ENCODE results near the gene ZCCHC17.

ZCCHC17 gene

GRCh38 chr1:31335007-31335406 is 38.2 kb downstream of the ZCCHC17 start:
- Mint-ChIP-seq H3K4me1 (ENCODE audit: low read depth) (no peaks in the 10 kb centered on the region), H3K27me3 (no peaks in the 10 kb centered on the region), H3K4me3 (no peak overlapping the region), H3K36me3 (ENCODE audit: low read depth) (peaks cover 31% of the 10 kb centered on the region), H3K9me3 (no peaks in the 10 kb centered on the region), H3K27ac (no peak overlapping the region)
- no peak for DNase-seq

GRCh38 chr1:31336687-31337467 is 40.0 kb downstream of the ZCCHC17 start:
- Mint-ChIP-seq H3K27ac (no peak overlapping the region), H3K36me3 (ENCODE audit: low read depth) (peaks cover 39% of the 10 kb centered on the region), H3K9me3 (no peaks in the 10 kb centered on the region), H3K27me3 (no peaks in the 10 kb centered on the region), H3K4me1 (ENCODE audit: low read depth) (no peaks in the 10 kb centered on the region), H3K4me3 (no peak overlapping the region)
- DNase-seq: no peak

GRCh38 chr1:31344503-31344902 is 47.7 kb downstream of the ZCCHC17 start:
- DNase-seq: no peak
- peak overlapping the region; percentile 23 for H3K27ac Mint-ChIP-seq
- H3K4me1 Mint-ChIP-seq (ENCODE audit: low read depth): peaks cover 5% of the 10 kb centered on the region
- H3K4me3 Mint-ChIP-seq: no peak overlapping the region
- no peaks in the 10 kb centered on the region for H3K27me3 Mint-ChIP-seq
- peaks cover 71% of the 10 kb centered on the region for H3K36me3 Mint-ChIP-seq (ENCODE audit: low read depth)
- H3K9me3 Mint-ChIP-seq: no peaks in the 10 kb centered on the region

- DNase-seq: no peak
- Mint-ChIP-seq H3K4me1 (ENCODE audit: low read depth) (peaks cover 5% of the 10 kb centered on the region), H3K9me3 (no peaks in the 10 kb centered on the region), H3K36me3 (ENCODE audit: low read depth) (peaks cover 73% of the 10 kb centered on the region), H3K4me3 (no peak overlapping the region), H3K27ac (no peak overlapping the region), H3K27me3 (no peaks in the 10 kb centered on the region)
Observed at GRCh38 chr1:31345635-31346034, 48.8 kb downstream of the ZCCHC17 start.

- Mint-ChIP-seq H3K4me1 (ENCODE audit: low read depth) (peaks cover 5% of the 10 kb centered on the region), H3K36me3 (ENCODE audit: low read depth) (peaks cover 77% of the 10 kb centered on the region), H3K27me3 (no peaks in the 10 kb centered on the region), H3K4me3 (no peak overlapping the region), H3K27ac (no peak overlapping the region), H3K9me3 (no peaks in the 10 kb centered on the region)
- no peak for DNase-seq
Observed at GRCh38 chr1:31346785-31347184, 50.0 kb downstream of the ZCCHC17 start.

- Mint-ChIP-seq H3K27ac (no peak overlapping the region), H3K4me3 (no peak overlapping the region), H3K27me3 (no peaks in the 10 kb centered on the region), H3K4me1 (ENCODE audit: low read depth) (peaks cover 5% of the 10 kb centered on the region), H3K36me3 (ENCODE audit: low read depth) (peaks cover 84% of the 10 kb centered on the region), H3K9me3 (no peaks in the 10 kb centered on the region)
- no peak for DNase-seq
Observed at GRCh38 chr1:31348449-31348848, 51.6 kb downstream of the ZCCHC17 start.

GRCh38 chr1:31354283-31354682 is 57.5 kb downstream of the ZCCHC17 start:
- DNase-seq: no peak
- H3K36me3 Mint-ChIP-seq (ENCODE audit: low read depth): peaks cover 80% of the 10 kb centered on the region
- no peak overlapping the region for H3K27ac Mint-ChIP-seq
- no peak overlapping the region for H3K4me3 Mint-ChIP-seq
- no peaks in the 10 kb centered on the region for H3K9me3 Mint-ChIP-seq
- H3K27me3 Mint-ChIP-seq: no peaks in the 10 kb centered on the region
- no peaks in the 10 kb centered on the region for H3K4me1 Mint-ChIP-seq (ENCODE audit: low read depth)

GRCh38 chr1:31356427-31356826 is 59.6 kb downstream of the ZCCHC17 start:
- no peak overlapping the region for H3K4me3 Mint-ChIP-seq
- no peaks in the 10 kb centered on the region for H3K9me3 Mint-ChIP-seq
- DNase-seq: no peak
- no peaks in the 10 kb centered on the region for H3K4me1 Mint-ChIP-seq (ENCODE audit: low read depth)
- no peak overlapping the region for H3K27ac Mint-ChIP-seq
- H3K36me3 Mint-ChIP-seq (ENCODE audit: low read depth): peaks cover 75% of the 10 kb centered on the region
- H3K27me3 Mint-ChIP-seq: no peaks in the 10 kb centered on the region

GRCh38 chr1:31361607-31362006 is 64.8 kb downstream of the ZCCHC17 start:
- Mint-ChIP-seq H3K9me3 (no peaks in the 10 kb centered on the region), H3K27ac (no peak overlapping the region), H3K36me3 (ENCODE audit: low read depth) (peaks cover 62% of the 10 kb centered on the region), H3K27me3 (no peaks in the 10 kb centered on the region), H3K4me3 (no peak overlapping the region), H3K4me1 (ENCODE audit: low read depth) (no peaks in the 10 kb centered on the region)
- no peak for DNase-seq

GRCh38 chr1:31362032-31362431 is 65.2 kb downstream of the ZCCHC17 start:
- H3K27ac Mint-ChIP-seq: no peak overlapping the region
- no peaks in the 10 kb centered on the region for H3K9me3 Mint-ChIP-seq
- H3K36me3 Mint-ChIP-seq (ENCODE audit: low read depth): peaks cover 60% of the 10 kb centered on the region
- DNase-seq: no peak
- H3K4me3 Mint-ChIP-seq: no peak overlapping the region
- H3K4me1 Mint-ChIP-seq (ENCODE audit: low read depth): no peaks in the 10 kb centered on the region
- no peaks in the 10 kb centered on the region for H3K27me3 Mint-ChIP-seq

GRCh38 chr1:31364561-31365250 is 67.9 kb downstream of the ZCCHC17 start:
- Mint-ChIP-seq H3K27me3 (no peaks in the 10 kb centered on the region), H3K9me3 (no peaks in the 10 kb centered on the region), H3K27ac (no peak overlapping the region), H3K36me3 (ENCODE audit: low read depth) (peaks cover 48% of the 10 kb centered on the region), H3K4me3 (no peak overlapping the region), H3K4me1 (ENCODE audit: low read depth) (no peaks in the 10 kb centered on the region)
- no peak for DNase-seq

GRCh38 chr1:31366796-31367195 is 70.0 kb downstream of the ZCCHC17 start:
- Mint-ChIP-seq H3K4me1 (ENCODE audit: low read depth) (no peaks in the 10 kb centered on the region), H3K27ac (no peak overlapping the region), H3K27me3 (no peaks in the 10 kb centered on the region), H3K4me3 (no peak overlapping the region), H3K36me3 (ENCODE audit: low read depth) (peaks cover 35% of the 10 kb centered on the region), H3K9me3 (no peaks in the 10 kb centered on the region)
- DNase-seq: no peak

- no peaks in the 10 kb centered on the region for H3K9me3 Mint-ChIP-seq
- peaks cover 29% of the 10 kb centered on the region for H3K36me3 Mint-ChIP-seq (ENCODE audit: low read depth)
- peaks cover 10% of the 10 kb centered on the region for H3K27me3 Mint-ChIP-seq
- no peak overlapping the region for H3K4me3 Mint-ChIP-seq
- no peak overlapping the region for H3K27ac Mint-ChIP-seq
- DNase-seq: no peak
- H3K4me1 Mint-ChIP-seq (ENCODE audit: low read depth): peaks cover 11% of the 10 kb centered on the region
Observed at GRCh38 chr1:31368611-31369107, 71.8 kb downstream of the ZCCHC17 start.

- no peaks in the 10 kb centered on the region for H3K9me3 Mint-ChIP-seq
- H3K4me3 Mint-ChIP-seq: no peak overlapping the region
- H3K36me3 Mint-ChIP-seq (ENCODE audit: low read depth): peaks cover 15% of the 10 kb centered on the region
- peaks cover 14% of the 10 kb centered on the region for H3K4me1 Mint-ChIP-seq (ENCODE audit: low read depth)
- peaks cover 10% of the 10 kb centered on the region for H3K27me3 Mint-ChIP-seq
- no peak overlapping the region for H3K27ac Mint-ChIP-seq
- DNase-seq: no peak
Observed at GRCh38 chr1:31370021-31370420, 73.2 kb downstream of the ZCCHC17 start.

- H3K27ac Mint-ChIP-seq: no peak overlapping the region
- H3K4me1 Mint-ChIP-seq (ENCODE audit: low read depth): peaks cover 14% of the 10 kb centered on the region
- peaks cover 10% of the 10 kb centered on the region for H3K27me3 Mint-ChIP-seq
- H3K4me3 Mint-ChIP-seq: no peak overlapping the region
- H3K36me3 Mint-ChIP-seq (ENCODE audit: low read depth): peaks cover 11% of the 10 kb centered on the region
- no peak for DNase-seq
- H3K9me3 Mint-ChIP-seq: no peaks in the 10 kb centered on the region
Observed at GRCh38 chr1:31370565-31370964, 73.7 kb downstream of the ZCCHC17 start.

All from activated T-cell treated with anti-CD3 and anti-CD28 coated beads, Interleukin-2, amount 50 U/mL, for 24 hours (primary cell).